HepG2 (cell line): ENCODE data around the gene ELL3. TPM values are rescaled to one million over a fixed set of nuclear protein-coding genes. Genes with fewer than 3 reads are reported as not detected.

Experiments
- CEBPG ChIP-seq: IDR thresholded peaks from 2 replicates; pipeline ENCODE4 v1.6.1; 2016
- ELF4 ChIP-seq: sonication (generic); formaldehyde crosslinking; IDR thresholded peaks from 2 replicates; pipeline ENCODE4 v1.5.0; 2020; ENCODE audit warnings: missing genetic modification reagents, mild to moderate bottlenecking, moderate library complexity, borderline replicate concordance
- ESRRA ChIP-seq: sonication (generic); formaldehyde crosslinking; IDR thresholded peaks from 2 replicates; pipeline ENCODE4 v1.5.1; 2020; ENCODE audit warnings: mild to moderate bottlenecking, low read depth, missing genetic modification reagents
- JDP2 ChIP-seq: sonication (generic); formaldehyde crosslinking; IDR thresholded peaks from 2 replicates; pipeline ENCODE4 v1.8.1; 2022; ENCODE audit warnings: missing genetic modification reagents, borderline replicate concordance
- NCOA2 ChIP-seq: sonication (generic); formaldehyde crosslinking; IDR thresholded peaks from 2 replicates; pipeline ENCODE4 v1.8.0; 2022; ENCODE audit warnings: inconsistent platforms
- PAXIP1 ChIP-seq: sonication (generic); formaldehyde crosslinking; conservative IDR thresholded peaks from 2 replicates; pipeline ENCODE4 v1.4.0; 2020; ENCODE audit warnings: mild to moderate bottlenecking, missing genetic modification reagents, moderate library complexity
- PCBP2 ChIP-seq: fragments of 200-400 bp; formaldehyde crosslinking; optimal IDR thresholded peaks from 2 replicates; pipeline ENCODE3; 2018; ENCODE audit warnings: low read length, low read depth; ENCODE audit not compliant: poor library complexity, severe bottlenecking
- REXO4 ChIP-seq: sonication (generic); formaldehyde crosslinking; IDR thresholded peaks from 2 replicates; pipeline ENCODE4 v1.8.0; 2022; ENCODE audit warnings: missing genetic modification reagents, mild to moderate bottlenecking, borderline replicate concordance
- TAF15 ChIP-seq: fragments of 200-400 bp; formaldehyde crosslinking; IDR thresholded peaks from one replicate; pipeline ENCODE4 v1.6.1; 2018; ENCODE audit warnings: mild to moderate bottlenecking, low read depth, low read length; ENCODE audit not compliant: poor library complexity, severe bottlenecking
- TFE3 ChIP-seq: IDR thresholded peaks from 2 replicates; pipeline ENCODE4 v1.6.1; 2016
- ZBTB46 ChIP-seq: sonication (generic); formaldehyde crosslinking; IDR thresholded peaks from 2 replicates; pipeline ENCODE4 v1.4.0; 2020; ENCODE audit warnings: mild to moderate bottlenecking, missing genetic modification reagents, borderline replicate concordance
- ZNF33B ChIP-seq: sonication (generic); formaldehyde crosslinking; IDR thresholded peaks from 2 replicates; pipeline ENCODE4 v1.5.1; 2020; ENCODE audit warnings: mild to moderate bottlenecking, missing genetic modification reagents
- ZNF646 ChIP-seq: sonication (generic); formaldehyde crosslinking; IDR thresholded peaks from 2 replicates; pipeline ENCODE4 v1.9.0; 2021; ENCODE audit warnings: mild to moderate bottlenecking, missing genetic modification reagents
- ZNF772 ChIP-seq: sonication (generic); formaldehyde crosslinking; IDR thresholded peaks from 2 replicates; pipeline ENCODE4 v1.5.0; 2020; ENCODE audit warnings: mild to moderate bottlenecking, missing genetic modification reagents
- polyA plus RNA-seq, 8 experiments: library from polyadenylated mRNA; depleted of rRNA in 3 of 8; stranded (reverse) in 7 of 8; unstranded in 1 of 8; fragments of >200 nt; fragmentation: Illumina TruSeq in 4 of 8; extraction: Trizol in 4 of 8; gene quantifications; 2 replicates each; pipeline versions ENCODE4 v1.2.1 to v1.2.3, GENCODE V29; 2011 to 2016; ENCODE audit warnings: low read depth in 4 of 8, missing spikeins in 1 of 8, mixed read lengths in 1 of 8; ENCODE audit not compliant: insufficient read depth in 1 of 8
- total RNA-seq, 5 experiments: library from RNA; depleted of rRNA; stranded (reverse); fragments of >200 nt; fragmentation: Illumina TruSeq; extraction: Trizol; gene quantifications; 2 replicates each; pipeline ENCODE4 v1.2.3, GENCODE V29; 2016; ENCODE audit warnings: low read depth in 1 of 5

ELL3 gene
- total and polyA plus RNA-seq, 2 of the 13 experiments (the other 11 are each of a cell fraction or from before 2014, with no cell fraction given), result 6.1 to 8.8 TPM

- TF ChIP-seq ZNF646 (0 out of 2 replicates have a peak, but pooled peaks have one; percentile 39), JDP2 (CRISPR knock-in tag) (no peak), TFE3 (CRISPR knock-in tag) (peak; percentile 43; the same call in 1 of the 2 replicates), ZNF33B (CRISPR knock-in tag) (peak; percentile 88), ZNF772 (CRISPR knock-in tag) (peak; percentile 83), TAF15 (no peak), REXO4 (CRISPR knock-in tag) (no peak), NCOA2 (CRISPR knock-in tag) (0 out of 2 replicates have a peak, but pooled peaks have one; percentile 19), CEBPG (CRISPR knock-in tag) (peak; percentile 12; the same call in 1 of the 2 replicates), PAXIP1 (CRISPR knock-in tag) (peak; percentile 37), ZBTB46 (CRISPR knock-in tag) (peak; percentile 55; the same call in 1 of the 2 replicates), ELF4 (CRISPR knock-in tag) (0 out of 2 replicates have a peak, but pooled peaks have one; percentile 21), ESRRA (peak; percentile 41; the same call in 1 of the 2 replicates), PCBP2 (no peak)
These were observed 625 bp upstream of the ELL3 start (continued) for GRCh38 chr15:43777267-43777914.
